Cardiac septum (tissue), 1 donor: ENCODE results near the gene TNF. TPM values are rescaled to one million over a fixed set of nuclear protein-coding genes. Genes with fewer than 3 reads are reported as not detected.

Experiments
- DNase-seq: peaks from one replicate; pipeline ENCODE4 v3.0.0-alpha.2; 2020; ENCODE audit warnings: low spot score
- intact Hi-C: fragments of 100-400 bp; cut with DNase I; formaldehyde crosslinking; loops from one replicate; pipeline ENCODE4 v1.14.0; 2022
- total RNA-seq: library from RNA; stranded (reverse); fragmentation: NEBNext Ultra II Directional; extraction: Animal tissue kit (Norgen Biotek cat#: 25700); gene quantifications from one replicate; pipeline ENCODE4 v1.2.1, GENCODE V29; 2021
- donor health status: DM: no; HTN: no; CAD: no.

The TNF gene
- total RNA-seq, 1 donor from 2014 or later, result 0.38 TPM

DNA sequence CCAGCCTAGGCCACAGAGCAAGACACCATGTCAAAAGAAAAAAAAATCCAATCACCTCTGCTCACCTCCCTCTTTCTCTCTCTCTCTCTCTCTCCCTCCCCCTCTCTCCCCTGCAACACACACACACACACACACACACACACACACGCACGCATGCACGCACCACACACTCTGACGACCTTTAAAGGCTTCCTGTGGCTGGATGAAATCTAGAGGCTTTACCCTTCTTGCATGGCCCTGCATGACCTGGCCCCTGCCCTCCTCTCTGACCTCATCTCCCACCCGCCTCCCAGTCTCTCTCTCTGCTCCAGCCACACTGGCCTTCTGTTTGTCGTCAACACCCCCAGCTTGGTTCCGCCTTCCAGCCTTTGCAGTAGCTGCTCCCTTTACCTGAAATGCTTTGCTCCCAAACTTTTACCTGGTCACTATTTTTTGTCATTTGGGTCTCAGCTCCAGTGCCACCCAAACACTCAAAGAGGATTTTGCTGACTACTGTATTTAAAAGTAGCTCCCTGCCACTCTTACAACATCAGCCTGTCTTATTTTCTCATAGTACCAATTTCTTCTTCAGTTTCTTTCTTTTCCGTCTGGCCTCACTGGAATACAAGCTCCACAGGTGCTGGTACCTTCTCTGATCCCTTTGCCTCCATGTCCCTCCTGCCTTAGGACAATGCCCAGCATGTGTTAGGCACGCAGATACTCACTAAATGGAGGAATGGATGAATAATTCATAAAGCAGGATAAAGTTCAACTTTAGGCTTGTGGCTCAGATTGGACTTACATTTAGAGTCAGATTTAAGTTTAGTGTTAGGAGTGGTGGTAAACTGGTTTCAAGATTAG is 7.6 kb upstream of the TNF start:
- DNase-seq, result no peak
- intact Hi-C loops, result no loop called here

DNA sequence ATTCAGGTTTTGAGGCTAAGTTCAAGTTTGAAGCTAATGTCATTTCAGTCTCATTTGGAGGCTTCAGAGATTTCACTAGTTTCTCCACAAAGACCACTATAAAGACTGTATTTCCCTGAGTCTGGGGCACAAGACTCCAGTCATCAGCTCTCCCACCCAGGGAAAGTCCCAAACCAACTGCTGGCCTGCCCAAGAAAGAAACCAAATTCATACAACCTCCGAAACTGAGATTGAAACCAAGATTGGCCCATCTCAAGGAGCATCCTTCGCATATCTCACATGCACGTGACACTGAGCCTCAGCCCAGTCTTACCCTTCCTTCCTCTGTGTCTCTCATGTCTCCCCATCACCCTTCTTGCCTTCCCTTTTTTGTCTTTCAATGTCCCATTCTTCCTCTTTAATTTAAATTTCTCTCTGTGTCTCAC is 6.8 kb upstream of the TNF start:
- DNase-seq, result no peak
- intact Hi-C loops, result no loop called here

GRCh38 chr6:31569861-31570536 is 5.4 kb upstream of the TNF start:
- intact Hi-C loops, result no loop called here
- no peak for DNase-seq

GRCh38 chr6:31572041-31572911 is 3.1 kb upstream of the TNF start, which contains the start of gene LTA:
TSS of gene LTA (plus strand) at chr6:31572289. CDS start at chr6:31572743, 454 bp downstream.
- DNase-seq, result no peak
- intact Hi-C loops, result no loop called here

GRCh38 chr6:31573239-31574105 is 1.9 kb upstream of the TNF start:
- intact Hi-C loops, result no loop called here

DNA sequence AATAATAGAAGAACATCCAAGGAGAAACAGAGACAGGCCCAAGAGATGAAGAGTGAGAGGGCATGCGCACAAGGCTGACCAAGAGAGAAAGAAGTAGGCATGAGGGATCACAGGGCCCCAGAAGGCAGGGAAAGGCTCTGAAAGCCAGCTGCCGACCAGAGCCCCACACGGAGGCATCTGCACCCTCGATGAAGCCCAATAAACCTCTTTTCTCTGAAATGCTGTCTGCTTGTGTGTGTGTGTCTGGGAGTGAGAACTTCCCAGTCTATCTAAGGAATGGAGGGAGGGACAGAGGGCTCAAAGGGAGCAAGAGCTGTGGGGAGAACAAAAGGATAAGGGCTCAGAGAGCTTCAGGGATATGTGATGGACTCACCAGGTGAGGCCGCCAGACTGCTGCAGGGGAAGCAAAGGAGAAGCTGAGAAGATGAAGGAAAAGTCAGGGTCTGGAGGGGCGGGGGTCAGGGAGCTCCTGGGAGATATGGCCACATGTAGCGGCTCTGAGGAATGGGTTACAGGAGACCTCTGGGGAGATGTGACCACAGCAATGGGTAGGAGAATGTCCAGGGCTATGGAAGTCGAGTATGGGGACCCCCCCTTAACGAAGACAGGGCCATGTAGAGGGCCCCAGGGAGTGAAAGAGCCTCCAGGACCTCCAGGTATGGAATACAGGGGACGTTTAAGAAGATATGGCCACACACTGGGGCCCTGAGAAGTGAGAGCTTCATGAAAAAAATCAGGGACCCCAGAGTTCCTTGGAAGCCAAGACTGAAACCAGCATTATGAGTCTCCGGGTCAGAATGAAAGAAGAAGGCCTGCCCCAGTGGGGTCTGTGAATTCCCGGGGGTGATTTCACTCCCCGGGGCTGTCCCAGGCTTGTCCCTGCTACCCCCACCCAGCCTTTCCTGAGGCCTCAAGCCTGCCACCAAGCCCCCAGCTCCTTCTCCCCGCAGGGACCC is 981 bp upstream of the TNF start:
- no peak for DNase-seq
- intact Hi-C loops, result no loop called here

More at GRCh38 chr6:31573239-31574105, 1.9 kb upstream of the TNF start:
- DNase-seq, result no peak

GRCh38 chr6:31575952-31576685 is 754 bp downstream of the TNF start:
- no peak for DNase-seq
- intact Hi-C loops, result no loop called here

GRCh38 chr6:31576897-31577578 is 1.7 kb downstream of the TNF start:
- DNase-seq, result no peak
- intact Hi-C loops, result no loop called here

DNA sequence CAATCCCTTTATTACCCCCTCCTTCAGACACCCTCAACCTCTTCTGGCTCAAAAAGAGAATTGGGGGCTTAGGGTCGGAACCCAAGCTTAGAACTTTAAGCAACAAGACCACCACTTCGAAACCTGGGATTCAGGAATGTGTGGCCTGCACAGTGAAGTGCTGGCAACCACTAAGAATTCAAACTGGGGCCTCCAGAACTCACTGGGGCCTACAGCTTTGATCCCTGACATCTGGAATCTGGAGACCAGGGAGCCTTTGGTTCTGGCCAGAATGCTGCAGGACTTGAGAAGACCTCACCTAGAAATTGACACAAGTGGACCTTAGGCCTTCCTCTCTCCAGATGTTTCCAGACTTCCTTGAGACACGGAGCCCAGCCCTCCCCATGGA is 2.2 kb downstream of the TNF start:
- DNase-seq, result no peak
- intact Hi-C loops, result no loop called here

GRCh38 chr6:31578184-31579118 is 3.1 kb downstream of the TNF start:
- intact Hi-C loops, result no loop called here

DNA sequence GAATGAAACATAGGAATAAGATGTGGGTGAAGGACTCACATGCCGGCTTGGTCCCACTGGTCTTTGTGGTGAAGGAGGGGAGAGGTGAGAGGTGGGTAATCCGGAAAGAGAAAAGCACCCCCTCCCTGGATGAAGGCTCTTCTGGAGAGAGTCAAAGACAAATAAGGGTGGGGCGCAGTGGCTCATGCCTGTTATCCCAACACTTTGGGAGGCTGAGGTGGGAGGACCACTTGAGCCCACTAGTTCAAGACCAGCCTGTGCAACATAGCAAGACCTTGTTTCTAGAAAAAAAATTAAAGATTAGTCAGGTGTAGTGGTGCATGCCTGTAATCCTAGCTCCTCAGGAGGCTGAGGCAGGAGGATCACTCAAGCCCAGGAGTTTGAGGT is 3.7 kb downstream of the TNF start:
- DNase-seq, result no peak
- intact Hi-C loops, result no loop called here

More at GRCh38 chr6:31578184-31579118, 3.1 kb downstream of the TNF start:
- no peak for DNase-seq

DNA sequence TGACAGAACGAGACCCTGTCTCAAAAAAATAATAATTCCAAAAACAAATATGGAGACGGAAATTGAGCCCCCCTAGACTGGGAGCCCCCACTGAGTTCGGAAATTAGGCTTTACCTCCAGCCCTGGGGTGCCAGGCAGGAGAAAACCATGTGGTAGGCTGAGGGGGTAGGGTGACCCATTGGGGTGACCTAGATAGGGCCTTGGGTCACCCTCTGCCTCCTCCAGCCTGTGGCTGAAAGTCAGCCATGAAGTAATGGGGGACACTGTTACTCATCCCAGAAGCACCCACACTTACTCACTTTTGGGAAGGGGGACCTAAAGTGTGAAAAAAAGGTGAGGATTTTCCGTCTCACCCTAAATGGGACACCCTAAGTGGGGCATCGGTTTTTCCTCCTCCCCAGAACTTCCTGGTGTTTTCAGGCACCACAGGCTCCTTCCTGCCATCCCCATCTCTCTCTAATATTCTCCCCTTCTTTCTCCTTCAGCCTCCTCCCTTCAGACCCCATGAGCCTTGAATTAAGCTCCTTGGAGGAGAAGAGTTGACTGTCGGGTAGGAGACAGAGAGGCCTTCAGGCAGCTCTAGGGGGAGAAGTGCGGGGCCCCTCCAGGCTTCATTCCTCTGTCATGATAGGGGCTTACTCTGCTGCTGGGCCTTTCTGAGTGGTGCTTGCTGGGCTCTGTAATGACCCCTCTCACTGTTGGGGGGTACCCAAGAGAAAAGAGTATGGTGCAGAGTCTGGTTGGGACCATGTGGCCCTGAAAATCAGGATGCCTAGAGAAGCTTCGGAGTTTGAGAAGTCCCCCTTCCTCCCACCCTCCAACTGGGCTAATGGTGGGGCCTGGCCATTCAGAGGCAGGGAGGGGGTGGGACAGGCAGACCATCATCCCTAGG is 4.4 kb downstream of the TNF start:
- DNase-seq, result no peak
- intact Hi-C loops, result loop anchor here (2.0 to 5.0 kb wide), 2 partner anchors 19 to 32 kb away; partner anchors contain the start of genes ATP6V1G2 and NFKBIL1

DNA sequence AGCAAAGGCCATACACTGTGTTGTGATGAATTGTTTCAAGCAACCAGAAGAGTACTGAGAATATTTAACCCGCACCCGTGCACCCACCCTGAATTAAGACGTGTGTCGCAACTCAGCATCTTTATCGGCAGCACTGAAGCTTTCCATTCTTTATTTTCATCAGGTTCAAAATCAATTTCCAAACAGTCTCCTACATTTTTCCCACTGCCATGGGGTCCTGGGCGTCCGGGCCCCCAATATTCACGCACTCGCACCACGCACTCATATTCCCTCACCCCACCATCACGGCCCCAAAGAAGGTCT is 5.0 kb downstream of the TNF start:
- intact Hi-C loops, result loop anchor here (2.0 to 5.0 kb wide), 2 partner anchors 18 to 33 kb away; partner anchors contain the start of genes ATP6V1G2 and NFKBIL1
- no peak for DNase-seq

- peak; percentile 96 for DNase-seq
- intact Hi-C loops, result loop anchor here (2.0 to 5.0 kb wide), 2 partner anchors 18 to 34 kb away; partner anchors contain the start of genes ATP6V1G2 and NFKBIL1
Observed at GRCh38 chr6:31580807-31581433, 5.6 kb downstream of the TNF start.
